Liver (tissue), 3 donors: ENCODE results near the gene MACROD1.

Experiments used
- FOXA1 ChIP-seq: IDR thresholded peaks from 2 replicates; pipeline ENCODE4 v1.6.1; 2016; ENCODE audit warnings: antibody characterized with exemption
- GABPA ChIP-seq, 2 donors: IDR thresholded peaks in 1 of 2; conservative IDR thresholded peaks in 1 of 2; 2 replicates each; pipeline ENCODE4 v1.6.1; 2016; ENCODE audit warnings: antibody characterized with exemption in 2 of 2, mild to moderate bottlenecking in 1 of 2, moderate library complexity in 1 of 2
- JUND ChIP-seq, 2 donors: IDR thresholded peaks; 2 replicates each; pipeline ENCODE4 v1.6.1; 2016; ENCODE audit warnings: antibody characterized with exemption in 2 of 2
- NR2F2 ChIP-seq: IDR thresholded peaks from 2 replicates; pipeline ENCODE4 v1.6.1; 2016; ENCODE audit warnings: antibody characterized with exemption
- RAD21 ChIP-seq, 2 donors: IDR thresholded peaks; 2 replicates each; pipeline ENCODE4 v1.6.1; 2016; ENCODE audit warnings: antibody characterized with exemption in 2 of 2, mild to moderate bottlenecking in 2 of 2
- SP1 ChIP-seq: IDR thresholded peaks from 2 replicates; pipeline ENCODE4 v1.6.1; 2018; ENCODE audit warnings: antibody characterized with exemption, mild to moderate bottlenecking
- YY1 ChIP-seq: IDR thresholded peaks from 2 replicates; pipeline ENCODE4 v1.6.1; 2016; ENCODE audit warnings: antibody characterized with exemption, mild to moderate bottlenecking
- TF ChIP-seq, protein P1 (sequence below): fragments of 150-350 bp; IDR thresholded peaks from 2 replicates; pipeline ENCODE4 v1.5.1; 2017; ENCODE audit warnings: improper control_type of control experiment, low read depth, low read length; ENCODE audit not compliant: missing input control
- TF ChIP-seq, protein P2 (sequence below): IDR thresholded peaks from 2 replicates; pipeline ENCODE4 v1.6.1; 2016; ENCODE audit warnings: antibody characterized with exemption, mild to moderate bottlenecking
- TF ChIP-seq, protein P3 (sequence below): IDR thresholded peaks from 2 replicates; pipeline ENCODE4 v1.6.1; 2016; ENCODE audit warnings: antibody characterized with exemption
- TF ChIP-seq, protein P4 (sequence below): IDR thresholded peaks from 2 replicates; pipeline ENCODE4 v1.6.1; 2016; ENCODE audit warnings: antibody characterized with exemption
- donor health status: healthy.
- donor health status: healthy.

DNA sequence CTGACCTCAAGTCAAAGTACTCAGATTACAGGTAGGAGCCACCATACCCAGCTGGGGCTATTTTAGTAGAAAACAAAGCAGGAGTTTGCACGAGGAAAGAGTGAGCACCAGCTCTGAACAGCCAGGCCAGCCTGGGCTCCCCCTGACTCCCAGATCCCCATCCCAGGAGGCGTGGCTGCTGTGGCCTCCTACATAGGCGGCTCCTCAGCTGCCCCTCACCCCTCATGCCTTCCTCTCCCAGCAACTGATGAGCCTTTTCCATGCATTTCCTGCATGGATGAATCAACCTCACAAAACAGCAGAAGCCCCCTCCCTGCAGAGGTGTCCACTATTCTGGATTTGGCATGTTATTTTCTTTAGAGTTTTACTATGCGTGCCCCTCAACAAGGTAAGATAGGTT is 140.7 kb downstream of the MACROD1 start:
- TF ChIP-seq, protein P1, sequence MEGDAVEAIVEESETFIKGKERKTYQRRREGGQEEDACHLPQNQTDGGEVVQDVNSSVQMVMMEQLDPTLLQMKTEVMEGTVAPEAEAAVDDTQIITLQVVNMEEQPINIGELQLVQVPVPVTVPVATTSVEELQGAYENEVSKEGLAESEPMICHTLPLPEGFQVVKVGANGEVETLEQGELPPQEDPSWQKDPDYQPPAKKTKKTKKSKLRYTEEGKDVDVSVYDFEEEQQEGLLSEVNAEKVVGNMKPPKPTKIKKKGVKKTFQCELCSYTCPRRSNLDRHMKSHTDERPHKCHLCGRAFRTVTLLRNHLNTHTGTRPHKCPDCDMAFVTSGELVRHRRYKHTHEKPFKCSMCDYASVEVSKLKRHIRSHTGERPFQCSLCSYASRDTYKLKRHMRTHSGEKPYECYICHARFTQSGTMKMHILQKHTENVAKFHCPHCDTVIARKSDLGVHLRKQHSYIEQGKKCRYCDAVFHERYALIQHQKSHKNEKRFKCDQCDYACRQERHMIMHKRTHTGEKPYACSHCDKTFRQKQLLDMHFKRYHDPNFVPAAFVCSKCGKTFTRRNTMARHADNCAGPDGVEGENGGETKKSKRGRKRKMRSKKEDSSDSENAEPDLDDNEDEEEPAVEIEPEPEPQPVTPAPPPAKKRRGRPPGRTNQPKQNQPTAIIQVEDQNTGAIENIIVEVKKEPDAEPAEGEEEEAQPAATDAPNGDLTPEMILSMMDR: no peak
- TF ChIP-seq, protein P2, sequence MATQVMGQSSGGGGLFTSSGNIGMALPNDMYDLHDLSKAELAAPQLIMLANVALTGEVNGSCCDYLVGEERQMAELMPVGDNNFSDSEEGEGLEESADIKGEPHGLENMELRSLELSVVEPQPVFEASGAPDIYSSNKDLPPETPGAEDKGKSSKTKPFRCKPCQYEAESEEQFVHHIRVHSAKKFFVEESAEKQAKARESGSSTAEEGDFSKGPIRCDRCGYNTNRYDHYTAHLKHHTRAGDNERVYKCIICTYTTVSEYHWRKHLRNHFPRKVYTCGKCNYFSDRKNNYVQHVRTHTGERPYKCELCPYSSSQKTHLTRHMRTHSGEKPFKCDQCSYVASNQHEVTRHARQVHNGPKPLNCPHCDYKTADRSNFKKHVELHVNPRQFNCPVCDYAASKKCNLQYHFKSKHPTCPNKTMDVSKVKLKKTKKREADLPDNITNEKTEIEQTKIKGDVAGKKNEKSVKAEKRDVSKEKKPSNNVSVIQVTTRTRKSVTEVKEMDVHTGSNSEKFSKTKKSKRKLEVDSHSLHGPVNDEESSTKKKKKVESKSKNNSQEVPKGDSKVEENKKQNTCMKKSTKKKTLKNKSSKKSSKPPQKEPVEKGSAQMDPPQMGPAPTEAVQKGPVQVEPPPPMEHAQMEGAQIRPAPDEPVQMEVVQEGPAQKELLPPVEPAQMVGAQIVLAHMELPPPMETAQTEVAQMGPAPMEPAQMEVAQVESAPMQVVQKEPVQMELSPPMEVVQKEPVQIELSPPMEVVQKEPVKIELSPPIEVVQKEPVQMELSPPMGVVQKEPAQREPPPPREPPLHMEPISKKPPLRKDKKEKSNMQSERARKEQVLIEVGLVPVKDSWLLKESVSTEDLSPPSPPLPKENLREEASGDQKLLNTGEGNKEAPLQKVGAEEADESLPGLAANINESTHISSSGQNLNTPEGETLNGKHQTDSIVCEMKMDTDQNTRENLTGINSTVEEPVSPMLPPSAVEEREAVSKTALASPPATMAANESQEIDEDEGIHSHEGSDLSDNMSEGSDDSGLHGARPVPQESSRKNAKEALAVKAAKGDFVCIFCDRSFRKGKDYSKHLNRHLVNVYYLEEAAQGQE: no peak
- no peak for TF ChIP-seq NR2F2
- TF ChIP-seq FOXA1: no peak
- TF ChIP-seq SP1: no peak
- no peak for TF ChIP-seq RAD21 (IDR thresholded peaks at IDR 0.05)
- no peak for TF ChIP-seq YY1
- TF ChIP-seq JUND (IDR thresholded peaks at IDR 0.05): no peak
- TF ChIP-seq, protein P3, sequence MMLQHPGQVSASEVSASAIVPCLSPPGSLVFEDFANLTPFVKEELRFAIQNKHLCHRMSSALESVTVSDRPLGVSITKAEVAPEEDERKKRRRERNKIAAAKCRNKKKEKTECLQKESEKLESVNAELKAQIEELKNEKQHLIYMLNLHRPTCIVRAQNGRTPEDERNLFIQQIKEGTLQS: no peak
- TF ChIP-seq, protein P4, sequence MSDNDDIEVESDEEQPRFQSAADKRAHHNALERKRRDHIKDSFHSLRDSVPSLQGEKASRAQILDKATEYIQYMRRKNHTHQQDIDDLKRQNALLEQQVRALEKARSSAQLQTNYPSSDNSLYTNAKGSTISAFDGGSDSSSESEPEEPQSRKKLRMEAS: no peak
- no peak for TF ChIP-seq GABPA (IDR thresholded peaks at IDR 0.05 in 1 of 2, conservative IDR thresholded peaks at IDR 0.05 in 1 of 2)
